ENCODE data around the gene GPATCH4. TPM values are rescaled to one million over a fixed set of nuclear protein-coding genes. Genes with fewer than 3 reads are reported as not detected.
A peak's percentile ranks its signal among the peaks of the same experiment; 100 is the strongest.
"Not testable (repeated sequence)": the region's sequence is repeated elsewhere in the genome, so short reads cannot be mapped to it uniquely, and the experiment has no call there.

GPATCH4 gene
- total RNA-seq, 2 donors from 2014 or later: 8.9 to 9.6 TPM

GRCh38 chr1:156553860-156554485 is 47.3 kb downstream of the GPATCH4 start:
- H3K4me1 ChIP-seq: peaks cover 9% of the 10 kb centered on the region
- H3K27me3 ChIP-seq: no peaks in the 10 kb centered on the region
- ATAC-seq (no peak), DNase-seq (no peak)
- 85 to 94% methylated on average over 4 to 6 of the region's 6 CpGs for WGBS, 2 donors
- TF ChIP-seq POLR2A (IDR thresholded peaks at IDR 0.05) (no peak), CTCF (IDR thresholded peaks at IDR 0.05) (no peak)
- no peaks in the 10 kb centered on the region for H3K9me3 ChIP-seq
- H3K27ac ChIP-seq: no peak overlapping the region
- intact Hi-C loops (cut with DNase I): no loop called here
- H3K36me3 ChIP-seq (replicated peaks in 1 of 2; ENCODE audit: insufficient read depth in 1 of 2, low read depth in 2 of 2): no peaks in the 10 kb centered on the region
- no peak overlapping the region for H3K4me3 ChIP-seq

GRCh38 chr1:156552937-156553336 is 48.3 kb downstream of the GPATCH4 start:
- H3K36me3 ChIP-seq (replicated peaks in 1 of 2; ENCODE audit: insufficient read depth in 1 of 2, low read depth in 2 of 2); H3K27me3 ChIP-seq; intact Hi-C loops (cut with DNase I); H3K9me3 ChIP-seq; ATAC-seq; H3K27ac ChIP-seq; H3K4me3 ChIP-seq: not testable (repeated sequence)
- H3K4me1 ChIP-seq: peaks cover 13% of the 10 kb centered on the region
- WGBS, 2 donors: 85 to 96% methylated on average over 4 of the region's 4 CpGs
- DNase-seq: peak in 1 of 4 donors; percentile 68

GRCh38 chr1:156552518-156552917 is 48.8 kb downstream of the GPATCH4 start:
- Histone ChIP-seq H3K4me1 (peaks cover 16% of the 10 kb centered on the region), H3K27ac (no peak overlapping the region), H3K36me3 (replicated peaks in 1 of 2; ENCODE audit: insufficient read depth in 1 of 2, low read depth in 2 of 2) (no peaks in the 10 kb centered on the region), H3K27me3 (no peaks in the 10 kb centered on the region), H3K9me3 (no peaks in the 10 kb centered on the region), H3K4me3 (no peak overlapping the region)
- no peak for TF ChIP-seq CTCF (IDR thresholded peaks at IDR 0.05)
- no peak for TF ChIP-seq POLR2A (IDR thresholded peaks at IDR 0.05)
- 74 to 76% methylated on average over 5 of the region's 5 CpGs for WGBS, 2 donors
- ATAC-seq: no peak
- intact Hi-C loops (cut with DNase I): no loop called here
- no peak for DNase-seq

- no peaks in the 10 kb centered on the region for H3K36me3 ChIP-seq (replicated peaks in 1 of 2; ENCODE audit: insufficient read depth in 1 of 2, low read depth in 2 of 2)
- ATAC-seq (no peak), DNase-seq (no peak)
- TF ChIP-seq POLR2A (IDR thresholded peaks at IDR 0.05) (no peak), CTCF (IDR thresholded peaks at IDR 0.05) (no peak)
- 82 to 89% methylated on average over 6 of the region's 6 CpGs for WGBS, 2 donors
- H3K27me3 ChIP-seq: no peaks in the 10 kb centered on the region
- H3K27ac ChIP-seq: no peak overlapping the region
- no peaks in the 10 kb centered on the region for H3K9me3 ChIP-seq
- H3K4me3 ChIP-seq: no peak overlapping the region
- peaks cover 16% of the 10 kb centered on the region for H3K4me1 ChIP-seq
- intact Hi-C loops (cut with DNase I): no loop called here
These were observed 49.4 kb downstream of the GPATCH4 start for GRCh38 chr1:156551869-156552268.

GRCh38 chr1:156551066-156551643 is 50.1 kb downstream of the GPATCH4 start:
- Histone ChIP-seq H3K4me3 (no peak overlapping the region), H3K27ac (no peak overlapping the region), H3K9me3 (no peaks in the 10 kb centered on the region), H3K4me1 (peaks cover 16% of the 10 kb centered on the region), H3K36me3 (replicated peaks in 1 of 2; ENCODE audit: insufficient read depth in 1 of 2, low read depth in 2 of 2) (no peaks in the 10 kb centered on the region), H3K27me3 (no peaks in the 10 kb centered on the region)
- ATAC-seq (peak; percentile 15), DNase-seq (peak in 1 of 4 donors; percentile 13)
- TF ChIP-seq POLR2A (IDR thresholded peaks at IDR 0.05): no peak
- intact Hi-C loops (cut with DNase I): no loop called here
- 58 to 61% methylated on average over 3 of the region's 3 CpGs for WGBS, 2 donors

- intact Hi-C loops (cut with DNase I): no loop called here
- no peak for TF ChIP-seq CTCF (IDR thresholded peaks at IDR 0.05)
- no peak for TF ChIP-seq POLR2A (IDR thresholded peaks at IDR 0.05)
- Histone ChIP-seq H3K27me3 (no peaks in the 10 kb centered on the region), H3K27ac (no peak overlapping the region), H3K36me3 (replicated peaks in 1 of 2; ENCODE audit: insufficient read depth in 1 of 2, low read depth in 2 of 2) (no peaks in the 10 kb centered on the region), H3K9me3 (no peaks in the 10 kb centered on the region), H3K4me1 (peaks cover 16% of the 10 kb centered on the region), H3K4me3 (no peak overlapping the region)
- ATAC-seq: no peak
- WGBS, 2 donors: 56 to 70% methylated on average over 5 of the region's 5 CpGs
- DNase-seq: peak in 3 of 4 donors; percentile 14 to 42 (median 21)
These were observed 50.9 kb downstream of the GPATCH4 start for GRCh38 chr1:156550346-156550745.
